GM13977 (cell line): ENCODE data around the gene LRMDA.

Experiments
- DNase-seq: peaks from one replicate; pipeline ENCODE4 v3.0.0; 2012; ENCODE audit warnings: low spot score
- in situ Hi-C: fragments of 300-500 bp; cut with MboI; formaldehyde crosslinking; loops from one replicate; pipeline ENCODE4 v1.12.0; 2022; ENCODE audit warnings: low sequenced_read_pairs, low pct_unique_long_range_greater_than_20kb, mixed read lengths, inconsistent platforms; ENCODE audit not compliant: unreplicated experiment
- TF ChIP-seq, protein P1 (sequence below): IDR thresholded peaks from 2 replicates; pipeline ENCODE4 v1.5.1; 2012; ENCODE audit warnings: mild to moderate bottlenecking, control low read depth; ENCODE audit not compliant: insufficient read depth; ENCODE audit errors: extremely low read depth, missing control alignments

Gene LRMDA

DNA sequence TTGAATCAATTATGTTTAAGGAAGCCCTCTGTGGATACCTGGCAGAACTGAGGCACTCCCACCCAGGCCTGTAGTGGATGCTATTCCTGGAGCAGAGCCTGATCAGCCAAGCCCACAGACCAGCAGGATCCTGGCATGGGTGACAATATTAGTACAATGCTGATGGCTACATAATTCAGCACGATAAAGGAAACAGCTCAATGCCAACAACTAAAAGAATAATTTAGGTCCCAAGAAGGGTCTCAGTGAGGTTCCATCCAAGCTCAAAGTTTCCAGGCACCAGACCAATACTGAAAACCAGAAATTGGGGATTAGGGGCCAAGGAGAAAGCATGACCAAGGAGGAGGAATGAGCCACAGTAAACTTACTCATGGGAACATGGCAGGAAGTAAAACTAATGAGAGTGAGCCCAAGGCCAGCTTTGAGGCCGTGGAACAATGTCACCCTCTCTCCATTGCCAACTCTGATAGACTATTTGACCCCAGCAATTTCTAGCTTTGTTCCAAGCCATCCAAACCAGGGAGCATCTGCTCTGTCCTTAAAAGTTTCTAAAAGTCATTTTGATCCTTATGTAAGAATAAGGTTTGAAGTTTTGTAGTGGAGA is 1123.7 kb downstream of the LRMDA start:
- TF ChIP-seq, protein P1, sequence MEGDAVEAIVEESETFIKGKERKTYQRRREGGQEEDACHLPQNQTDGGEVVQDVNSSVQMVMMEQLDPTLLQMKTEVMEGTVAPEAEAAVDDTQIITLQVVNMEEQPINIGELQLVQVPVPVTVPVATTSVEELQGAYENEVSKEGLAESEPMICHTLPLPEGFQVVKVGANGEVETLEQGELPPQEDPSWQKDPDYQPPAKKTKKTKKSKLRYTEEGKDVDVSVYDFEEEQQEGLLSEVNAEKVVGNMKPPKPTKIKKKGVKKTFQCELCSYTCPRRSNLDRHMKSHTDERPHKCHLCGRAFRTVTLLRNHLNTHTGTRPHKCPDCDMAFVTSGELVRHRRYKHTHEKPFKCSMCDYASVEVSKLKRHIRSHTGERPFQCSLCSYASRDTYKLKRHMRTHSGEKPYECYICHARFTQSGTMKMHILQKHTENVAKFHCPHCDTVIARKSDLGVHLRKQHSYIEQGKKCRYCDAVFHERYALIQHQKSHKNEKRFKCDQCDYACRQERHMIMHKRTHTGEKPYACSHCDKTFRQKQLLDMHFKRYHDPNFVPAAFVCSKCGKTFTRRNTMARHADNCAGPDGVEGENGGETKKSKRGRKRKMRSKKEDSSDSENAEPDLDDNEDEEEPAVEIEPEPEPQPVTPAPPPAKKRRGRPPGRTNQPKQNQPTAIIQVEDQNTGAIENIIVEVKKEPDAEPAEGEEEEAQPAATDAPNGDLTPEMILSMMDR: no peak
- DNase-seq: no peak
- in situ Hi-C loops: no loop called here

DNA sequence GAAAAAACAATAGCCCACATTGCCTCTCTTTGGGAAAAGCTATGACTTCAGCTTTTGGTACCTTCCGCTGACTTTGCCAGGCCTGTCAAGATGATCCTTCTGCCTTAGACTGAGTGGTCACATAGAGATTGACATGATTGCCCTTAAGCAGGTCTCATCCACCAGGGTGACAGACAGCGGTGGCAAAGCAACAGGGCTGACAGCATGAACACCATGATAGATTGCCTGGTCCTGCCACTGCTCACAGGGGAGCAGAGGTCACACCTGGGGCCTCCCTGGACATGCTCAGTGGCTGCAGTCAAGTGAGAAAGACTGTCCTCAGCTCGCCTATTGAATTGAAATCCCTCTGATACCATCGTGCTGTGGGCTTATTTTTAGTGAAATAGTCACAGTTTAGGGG is 1125.9 kb downstream of the LRMDA start:
- DNase-seq: no peak
- TF ChIP-seq, protein P1: no peak
- in situ Hi-C loops: no loop called here

DNA sequence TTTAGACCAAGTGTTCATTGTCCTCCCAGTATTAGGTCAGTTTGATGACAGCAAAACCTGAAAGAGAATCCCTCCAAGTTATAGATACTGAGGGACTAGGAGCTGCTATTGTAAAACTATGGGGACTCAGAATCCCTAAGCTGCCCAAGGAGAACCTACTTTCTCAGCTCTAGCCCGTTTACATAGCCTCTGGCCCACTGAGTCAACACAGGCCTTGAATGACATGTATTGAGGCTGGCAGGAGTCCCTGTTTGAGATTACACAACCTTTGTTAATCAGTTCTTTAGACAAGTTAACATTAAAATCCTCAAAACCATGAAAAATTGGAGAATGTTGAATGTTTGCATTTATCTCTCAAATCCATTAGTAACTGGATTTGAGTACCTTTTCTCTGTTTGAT is 1127.2 kb downstream of the LRMDA start:
- in situ Hi-C loops: no loop called here
- DNase-seq: no peak
- TF ChIP-seq, protein P1: no peak

GRCh38 chr10:76558996-76559891 is 1127.8 kb downstream of the LRMDA start:
- in situ Hi-C loops: no loop called here
- TF ChIP-seq, protein P1: no peak
- DNase-seq: no peak

DNA sequence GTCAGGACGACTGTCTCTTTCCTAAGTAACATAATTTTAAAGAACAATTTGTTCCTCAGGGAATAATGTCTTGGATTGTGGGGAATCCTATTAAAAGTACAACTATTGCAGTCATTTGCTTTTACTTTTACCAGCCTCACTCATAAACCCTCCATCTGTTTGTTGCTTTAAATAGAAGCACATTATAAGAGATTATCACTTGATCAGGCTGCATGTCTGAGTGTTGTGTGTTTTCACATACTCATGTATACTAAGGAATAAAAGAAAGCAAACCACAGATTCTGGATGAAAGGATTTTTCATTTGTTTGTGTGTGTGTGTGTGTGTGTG is 1128.4 kb downstream of the LRMDA start:
- in situ Hi-C loops: no loop called here
- TF ChIP-seq, protein P1: no peak
- no peak for DNase-seq

DNA sequence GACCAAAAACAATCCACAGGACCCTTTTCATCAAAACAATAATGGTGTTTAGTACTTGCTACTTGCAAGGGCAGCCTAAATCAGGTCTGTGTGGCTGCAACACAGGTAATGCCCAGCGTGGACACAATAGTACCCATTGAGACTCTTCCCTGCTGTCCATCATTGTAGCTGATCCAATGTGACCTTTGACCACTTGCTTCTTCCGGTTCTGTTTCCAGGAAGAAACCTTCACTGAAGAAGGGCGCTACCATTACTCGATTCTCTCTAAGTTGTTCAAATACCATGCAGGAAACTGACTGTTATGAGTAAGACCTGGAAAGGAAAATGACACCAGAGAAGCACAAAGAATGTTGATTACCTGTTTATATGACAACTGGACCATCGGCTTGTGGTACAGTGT is 1128.9 kb downstream of the LRMDA start:
- TF ChIP-seq, protein P1: no peak
- DNase-seq: no peak
- in situ Hi-C loops: no loop called here
